IPS-18a (cell line): ENCODE results near the gene SPATA3.

Experiments
- H3K27ac ChIP-seq: one replicate; pipeline ENCODE4 v1.5.1; 2013; ENCODE audit warnings: low read length
- H3K27me3 ChIP-seq: one replicate; pipeline ENCODE4 v1.6.1; 2013; ENCODE audit warnings: mild to moderate bottlenecking, low read length; ENCODE audit not compliant: control insufficient read depth, insufficient read depth
- H3K36me3 ChIP-seq: one replicate; pipeline ENCODE4 v1.6.1; 2013; ENCODE audit warnings: low read depth, low read length; ENCODE audit not compliant: control insufficient read depth
- H3K4me1 ChIP-seq: one replicate; pipeline ENCODE4 v1.6.1; 2013; ENCODE audit warnings: low read depth, low read length; ENCODE audit not compliant: control insufficient read depth
- H3K4me3 ChIP-seq: one replicate; pipeline ENCODE4 v1.5.1; 2013; ENCODE audit warnings: low read length
- H3K9ac ChIP-seq: one replicate; pipeline ENCODE4 v1.6.1; 2013; ENCODE audit warnings: mild to moderate bottlenecking, low read length, moderate library complexity
- H3K9me3 ChIP-seq: one replicate; pipeline ENCODE4 v1.6.1; 2013; ENCODE audit warnings: low read depth, low read length; ENCODE audit not compliant: control insufficient read depth

SPATA3 gene

GRCh38 chr2:231036131-231036530 is 40.2 kb downstream of the SPATA3 start:
- Histone ChIP-seq H3K9ac (no peak overlapping the region), H3K36me3 (no peaks in the 10 kb centered on the region), H3K4me3 (no peak overlapping the region), H3K4me1 (no peaks in the 10 kb centered on the region), H3K27ac (no peak overlapping the region), H3K9me3 (no peaks in the 10 kb centered on the region), H3K27me3 (peaks cover 59% of the 10 kb centered on the region)

GRCh38 chr2:231036578-231037106 is 40.7 kb downstream of the SPATA3 start:
- H3K4me1 ChIP-seq: no peaks in the 10 kb centered on the region
- no peak overlapping the region for H3K9ac ChIP-seq
- no peaks in the 10 kb centered on the region for H3K9me3 ChIP-seq
- no peak overlapping the region for H3K27ac ChIP-seq
- no peaks in the 10 kb centered on the region for H3K36me3 ChIP-seq
- H3K4me3 ChIP-seq: no peak overlapping the region
- H3K27me3 ChIP-seq: peaks cover 59% of the 10 kb centered on the region

GRCh38 chr2:231037202-231037730 is 41.3 kb downstream of the SPATA3 start, which contains the start of gene C2orf72:
TSS of gene C2orf72 (plus strand) at chr2:231037523. CDS start at chr2:231037566, 43 bp downstream.
- no peaks in the 10 kb centered on the region for H3K4me1 ChIP-seq
- no peak within 1 kb of the TSS for H3K9ac ChIP-seq
- peaks cover 59% of the 10 kb centered on the region for H3K27me3 ChIP-seq
- no peaks in the 10 kb centered on the region for H3K36me3 ChIP-seq
- peak within 1 kb of the TSS; percentile 52 for H3K4me3 ChIP-seq
- H3K9me3 ChIP-seq: no peaks in the 10 kb centered on the region
- H3K27ac ChIP-seq: no peak within 1 kb of the TSS

GRCh38 chr2:231037731-231038482 is 42.0 kb downstream of the SPATA3 start:
- Histone ChIP-seq H3K27ac (no peak overlapping the region), H3K27me3 (peaks cover 59% of the 10 kb centered on the region), H3K36me3 (no peaks in the 10 kb centered on the region), H3K4me3 (peak overlapping the region; percentile 52), H3K4me1 (no peaks in the 10 kb centered on the region), H3K9me3 (no peaks in the 10 kb centered on the region), H3K9ac (no peak overlapping the region)

- Histone ChIP-seq H3K36me3 (no peaks in the 10 kb centered on the region), H3K4me3 (peak overlapping the region; percentile 52), H3K4me1 (no peaks in the 10 kb centered on the region), H3K27me3 (peaks cover 56% of the 10 kb centered on the region), H3K9me3 (no peaks in the 10 kb centered on the region), H3K27ac (no peak overlapping the region), H3K9ac (no peak overlapping the region)
Measured at GRCh38 chr2:231038483-231039293, 42.8 kb downstream of the SPATA3 start.

GRCh38 chr2:231039294-231039664 is 43.4 kb downstream of the SPATA3 start:
- Histone ChIP-seq H3K27ac (no peak overlapping the region), H3K27me3 (peaks cover 52% of the 10 kb centered on the region), H3K9ac (no peak overlapping the region), H3K4me3 (no peak overlapping the region), H3K4me1 (no peaks in the 10 kb centered on the region), H3K36me3 (no peaks in the 10 kb centered on the region), H3K9me3 (no peaks in the 10 kb centered on the region)

GRCh38 chr2:231039821-231040364 is 44.0 kb downstream of the SPATA3 start:
- Histone ChIP-seq H3K36me3 (no peaks in the 10 kb centered on the region), H3K4me1 (no peaks in the 10 kb centered on the region), H3K9me3 (no peaks in the 10 kb centered on the region), H3K9ac (no peak overlapping the region), H3K27me3 (peaks cover 48% of the 10 kb centered on the region), H3K27ac (no peak overlapping the region), H3K4me3 (no peak overlapping the region)

- Histone ChIP-seq H3K4me1 (no peaks in the 10 kb centered on the region), H3K4me3 (no peak overlapping the region), H3K9ac (no peak overlapping the region), H3K36me3 (no peaks in the 10 kb centered on the region), H3K9me3 (no peaks in the 10 kb centered on the region), H3K27me3 (peaks cover 39% of the 10 kb centered on the region), H3K27ac (no peak overlapping the region)
Measured at GRCh38 chr2:231041061-231041689, 45.3 kb downstream of the SPATA3 start.

GRCh38 chr2:231043796-231044195 is 47.9 kb downstream of the SPATA3 start:
- Histone ChIP-seq H3K4me3 (no peak overlapping the region), H3K27ac (no peak overlapping the region), H3K4me1 (no peaks in the 10 kb centered on the region), H3K36me3 (no peaks in the 10 kb centered on the region), H3K9ac (no peak overlapping the region), H3K27me3 (peaks cover 18% of the 10 kb centered on the region), H3K9me3 (no peaks in the 10 kb centered on the region)

GRCh38 chr2:231046916-231047273 is 51.0 kb downstream of the SPATA3 start:
- Histone ChIP-seq H3K9me3 (no peaks in the 10 kb centered on the region), H3K27ac (no peak overlapping the region), H3K4me1 (no peaks in the 10 kb centered on the region), H3K4me3 (no peak overlapping the region), H3K36me3 (no peaks in the 10 kb centered on the region), H3K9ac (no peak overlapping the region), H3K27me3 (peaks cover 12% of the 10 kb centered on the region)
